Measurements from ENCODE around the gene ATRIP. TPM values are rescaled to one million over a fixed set of nuclear protein-coding genes. Genes with fewer than 3 reads are reported as not detected.

ATRIP gene
- total RNA-seq, 2 donors from 2014 or later, result 3.2 to 8.6 TPM

GRCh38 chr3:48465237-48465530 is 18.6 kb downstream of the ATRIP start:
- H3K4me1 ChIP-seq, result peaks cover 28% of the 10 kb centered on the region
- no peaks in the 10 kb centered on the region for H3K36me3 ChIP-seq
- peak overlapping the region; percentile 88 to 95 for H3K9ac ChIP-seq (ENCODE audit: low read depth in 2 of 2, low read length in 2 of 2)

DNA sequence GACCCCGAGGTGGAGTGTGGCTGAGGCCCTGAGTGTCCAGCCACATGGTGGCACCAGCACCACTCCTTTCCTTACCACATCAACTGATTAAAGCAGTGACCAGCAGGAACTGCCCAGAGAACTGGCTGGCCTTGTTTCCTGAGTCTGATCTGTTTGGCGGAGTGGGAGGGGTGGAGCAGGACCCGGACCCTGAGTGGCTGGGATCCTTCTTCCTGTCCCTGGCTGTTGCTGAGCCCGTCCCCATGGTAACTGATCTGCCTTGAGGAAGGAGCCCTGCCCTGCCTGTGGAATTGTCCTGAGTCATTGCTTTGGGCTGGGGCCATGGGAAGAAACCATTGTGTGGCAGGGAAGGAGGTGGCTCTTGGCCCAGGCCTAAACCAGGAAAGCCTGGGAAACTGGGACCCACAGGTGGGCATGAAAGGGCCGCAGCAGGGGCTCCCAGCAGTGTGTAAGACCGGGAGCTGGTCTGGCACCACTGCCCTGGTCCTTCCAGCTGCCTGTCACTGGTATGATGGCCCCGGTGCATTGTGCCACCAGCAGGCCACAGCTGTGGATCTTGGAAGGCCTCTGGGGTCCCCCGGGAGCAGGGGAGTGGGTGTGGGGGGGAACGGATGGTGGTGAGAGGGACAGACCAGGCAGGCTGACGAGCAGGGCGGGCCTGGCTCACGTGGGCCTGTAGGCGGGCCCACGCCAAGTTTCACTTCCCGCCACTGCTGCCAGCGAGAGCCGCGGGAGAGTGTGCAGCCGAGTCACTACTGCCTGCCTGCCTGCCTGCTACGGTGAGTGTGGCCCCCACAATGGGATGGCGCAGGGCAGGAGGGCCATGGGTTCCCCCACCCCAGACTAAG is 19.2 kb downstream of the ATRIP start:
- no peaks in the 10 kb centered on the region for H3K27me3 ChIP-seq
- peaks cover 31% of the 10 kb centered on the region for H3K4me1 ChIP-seq
- H3K27ac ChIP-seq, result peak overlapping the region; percentile 94
- H3K9me3 ChIP-seq, result no peaks in the 10 kb centered on the region
- peak; percentile 97 for DNase-seq
- no peaks in the 10 kb centered on the region for H3K36me3 ChIP-seq
- H3K9ac ChIP-seq (ENCODE audit: low read depth in 2 of 2, low read length in 2 of 2), result peak overlapping the region; percentile 88 to 97
- intact Hi-C loops (cut with DNase I), result loop anchor here (2.0 to 10.0 kb wide), 3 partner anchors 37 to 169 kb away; partner anchors contain the start of genes SHISA5 and SLC26A6
- TF ChIP-seq, protein P1, sequence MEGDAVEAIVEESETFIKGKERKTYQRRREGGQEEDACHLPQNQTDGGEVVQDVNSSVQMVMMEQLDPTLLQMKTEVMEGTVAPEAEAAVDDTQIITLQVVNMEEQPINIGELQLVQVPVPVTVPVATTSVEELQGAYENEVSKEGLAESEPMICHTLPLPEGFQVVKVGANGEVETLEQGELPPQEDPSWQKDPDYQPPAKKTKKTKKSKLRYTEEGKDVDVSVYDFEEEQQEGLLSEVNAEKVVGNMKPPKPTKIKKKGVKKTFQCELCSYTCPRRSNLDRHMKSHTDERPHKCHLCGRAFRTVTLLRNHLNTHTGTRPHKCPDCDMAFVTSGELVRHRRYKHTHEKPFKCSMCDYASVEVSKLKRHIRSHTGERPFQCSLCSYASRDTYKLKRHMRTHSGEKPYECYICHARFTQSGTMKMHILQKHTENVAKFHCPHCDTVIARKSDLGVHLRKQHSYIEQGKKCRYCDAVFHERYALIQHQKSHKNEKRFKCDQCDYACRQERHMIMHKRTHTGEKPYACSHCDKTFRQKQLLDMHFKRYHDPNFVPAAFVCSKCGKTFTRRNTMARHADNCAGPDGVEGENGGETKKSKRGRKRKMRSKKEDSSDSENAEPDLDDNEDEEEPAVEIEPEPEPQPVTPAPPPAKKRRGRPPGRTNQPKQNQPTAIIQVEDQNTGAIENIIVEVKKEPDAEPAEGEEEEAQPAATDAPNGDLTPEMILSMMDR (IDR thresholded peaks at IDR 0.05), result peak; percentile 53
- peak overlapping the region; percentile 54 for H3K4me3 ChIP-seq

More at GRCh38 chr3:48465237-48465530, 18.6 kb downstream of the ATRIP start:
- Histone ChIP-seq H3K9me3 (no peaks in the 10 kb centered on the region), H3K4me3 (no peak overlapping the region), H3K27ac (peak overlapping the region; percentile 94), H3K27me3 (no peaks in the 10 kb centered on the region)
- TF ChIP-seq, protein P1 (IDR thresholded peaks at IDR 0.05), result no peak
- DNase-seq, result no peak
- intact Hi-C loops (cut with DNase I), result loop anchor here (2.0 to 10.0 kb wide), 3 partner anchors 37 to 170 kb away; partner anchors contain the start of genes SHISA5 and SLC26A6

DNA sequence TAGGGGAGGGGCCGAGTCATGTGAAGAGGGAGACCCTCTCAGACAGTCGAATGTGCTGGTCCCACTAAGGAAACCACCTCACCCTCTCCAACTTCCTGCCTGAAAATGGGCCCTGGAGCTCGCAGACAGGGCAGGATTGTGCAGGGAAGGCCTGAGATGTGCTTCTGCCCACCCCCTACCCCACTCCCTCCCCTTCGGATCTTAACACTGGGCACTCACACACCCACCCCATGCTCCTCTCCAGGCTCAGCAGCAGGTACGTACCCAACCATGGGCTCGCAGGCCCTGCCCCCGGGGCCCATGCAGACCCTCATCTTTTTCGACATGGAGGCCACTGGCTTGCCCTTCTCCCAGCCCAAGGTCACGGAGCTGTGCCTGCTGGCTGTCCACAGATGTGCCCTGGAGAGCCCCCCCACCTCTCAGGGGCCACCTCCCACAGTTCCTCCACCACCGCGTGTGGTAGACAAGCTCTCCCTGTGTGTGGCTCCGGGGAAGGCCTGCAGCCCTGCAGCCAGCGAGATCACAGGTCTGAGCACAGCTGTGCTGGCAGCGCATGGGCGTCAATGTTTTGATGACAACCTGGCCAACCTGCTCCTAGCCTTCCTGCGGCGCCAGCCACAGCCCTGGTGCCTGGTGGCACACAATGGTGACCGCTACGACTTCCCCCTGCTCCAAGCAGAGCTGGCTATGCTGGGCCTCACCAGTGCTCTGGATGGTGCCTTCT is 20.0 kb downstream of the ATRIP start:
- no peak for DNase-seq
- Histone ChIP-seq H3K4me1 (peaks cover 31% of the 10 kb centered on the region), H3K27ac (peak overlapping the region; percentile 94), H3K36me3 (no peaks in the 10 kb centered on the region), H3K9ac (ENCODE audit: low read depth in 2 of 2, low read length in 2 of 2) (peak overlapping the region; percentile 88 to 97), H3K9me3 (no peaks in the 10 kb centered on the region), H3K4me3 (peak overlapping the region; percentile 54), H3K27me3 (no peaks in the 10 kb centered on the region)
- TF ChIP-seq, protein P1 (IDR thresholded peaks at IDR 0.05), result no peak
- intact Hi-C loops (cut with DNase I), result loop anchor here (5.0 to 10.0 kb wide), 2 partner anchors 36 to 168 kb away; partner anchors contain the start of genes SHISA5 and SLC26A6

- TF ChIP-seq, protein P1 (IDR thresholded peaks at IDR 0.05), result no peak
- Histone ChIP-seq H3K27me3 (no peaks in the 10 kb centered on the region), H3K36me3 (no peaks in the 10 kb centered on the region), H3K27ac (peak overlapping the region; percentile 94), H3K4me3 (peak overlapping the region; percentile 54), H3K4me1 (peaks cover 35% of the 10 kb centered on the region), H3K9ac (ENCODE audit: low read depth in 2 of 2, low read length in 2 of 2) (peak overlapping the region; percentile 88 to 97), H3K9me3 (no peaks in the 10 kb centered on the region)
- no peak for DNase-seq
- intact Hi-C loops (cut with DNase I), result loop anchor here (5.0 to 10.0 kb wide), 2 partner anchors 35 to 168 kb away; partner anchors contain the start of genes SHISA5 and SLC26A6
These were observed 20.5 kb downstream of the ATRIP start for GRCh38 chr3:48467110-48467454.

GRCh38 chr3:48467473-48468267 is 21.1 kb downstream of the ATRIP start:
- DNase-seq, result no peak
- Histone ChIP-seq H3K36me3 (no peaks in the 10 kb centered on the region), H3K9ac (ENCODE audit: low read depth in 2 of 2, low read length in 2 of 2) (peak overlapping the region; percentile 88 to 97), H3K27me3 (no peaks in the 10 kb centered on the region), H3K4me1 (peaks cover 38% of the 10 kb centered on the region), H3K27ac (peak overlapping the region; percentile 94), H3K9me3 (no peaks in the 10 kb centered on the region), H3K4me3 (peak overlapping the region; percentile 54)
- intact Hi-C loops (cut with DNase I), result loop anchor here (5.0 to 10.0 kb wide), 2 partner anchors 35 to 167 kb away; partner anchors contain the start of genes SHISA5 and SLC26A6
- TF ChIP-seq, protein P1 (IDR thresholded peaks at IDR 0.05), result no peak

All from colonic mucosa (tissue), 4 donors.